ENCODE measurements around the gene WDR88. TPM values are rescaled to one million over a fixed set of nuclear protein-coding genes. Genes with fewer than 3 reads are reported as not detected.

The WDR88 gene
- total RNA-seq, 2 donors from 2014 or later: not detected

- Mint-ChIP-seq H3K27me3 (ENCODE audit: insufficient read depth) (no peaks in the 10 kb centered on the region), H3K4me1 (no peaks in the 10 kb centered on the region), H3K36me3 (ENCODE audit: low read depth) (peaks cover 49% of the 10 kb centered on the region), H3K9me3 (no peaks in the 10 kb centered on the region), H3K4me3 (no peak overlapping the region), H3K27ac (no peak overlapping the region)
- 95 to 98% methylated on average over 5 to 8 of the region's 8 CpGs for WGBS, 2 experiments (ENCODE audit: insufficient coverage in 1 of 2, insufficient read length in 1 of 2)
- Histone ChIP-seq H3K9ac (ENCODE audit: extremely low read depth, low read length, poor library complexity, severe bottlenecking) (no peak overlapping the region), H3K4me3 (ENCODE audit: low read length) (no peak overlapping the region), H3K4me1 (ENCODE audit: control insufficient read depth, insufficient read depth, low read length) (no peaks in the 10 kb centered on the region), H3K27ac (ENCODE audit: low read depth, low read length) (no peak overlapping the region), H3K27me3 (ENCODE audit: control insufficient read depth, insufficient read depth, low read length, poor library complexity, severe bottlenecking) (no peaks in the 10 kb centered on the region), H3K36me3 (ENCODE audit: control insufficient read depth, insufficient read depth, low read length) (peaks cover 50% of the 10 kb centered on the region), H3K9me3 (ENCODE audit: control insufficient read depth, low read length) (no peaks in the 10 kb centered on the region)
- no peak for DNase-seq
- no peak for TF ChIP-seq CTCF (conservative IDR thresholded peaks at IDR 0.05)
These were observed 14.4 kb upstream of the WDR88 start for GRCh38 chr19:33117501-33117900.

GRCh38 chr19:33118643-33119042, 13.3 kb upstream of the WDR88 start:
- no peaks in the 10 kb centered on the region for H3K4me1 Mint-ChIP-seq
- no peak overlapping the region for H3K4me3 Mint-ChIP-seq
- no peak overlapping the region for H3K27ac Mint-ChIP-seq
- H3K9me3 ChIP-seq (ENCODE audit: control insufficient read depth, low read length): no peaks in the 10 kb centered on the region
- no peaks in the 10 kb centered on the region for H3K27me3 Mint-ChIP-seq (ENCODE audit: insufficient read depth)
- H3K27me3 ChIP-seq (ENCODE audit: control insufficient read depth, insufficient read depth, low read length, poor library complexity, severe bottlenecking): no peaks in the 10 kb centered on the region
- no peak overlapping the region for H3K4me3 ChIP-seq (ENCODE audit: low read length)
- H3K36me3 ChIP-seq (ENCODE audit: control insufficient read depth, insufficient read depth, low read length): peaks cover 41% of the 10 kb centered on the region
- TF ChIP-seq CTCF (conservative IDR thresholded peaks at IDR 0.05): no peak
- no peaks in the 10 kb centered on the region for H3K4me1 ChIP-seq (ENCODE audit: control insufficient read depth, insufficient read depth, low read length)
- no peaks in the 10 kb centered on the region for H3K9me3 Mint-ChIP-seq
- H3K9ac ChIP-seq (ENCODE audit: extremely low read depth, low read length, poor library complexity, severe bottlenecking): no peak overlapping the region
- no peak overlapping the region for H3K27ac ChIP-seq (ENCODE audit: low read depth, low read length)
- peaks cover 42% of the 10 kb centered on the region for H3K36me3 Mint-ChIP-seq (ENCODE audit: low read depth)
- DNase-seq: no peak
- 88 to 91% methylated on average over 8 to 10 of the region's 10 CpGs for WGBS, 2 experiments (ENCODE audit: insufficient coverage in 1 of 2, insufficient read length in 1 of 2)

GRCh38 chr19:33124207-33125098, 7.5 kb upstream of the WDR88 start:
- Histone ChIP-seq H3K9me3 (ENCODE audit: control insufficient read depth, low read length) (no peaks in the 10 kb centered on the region), H3K27me3 (ENCODE audit: control insufficient read depth, insufficient read depth, low read length, poor library complexity, severe bottlenecking) (no peaks in the 10 kb centered on the region), H3K4me1 (ENCODE audit: control insufficient read depth, insufficient read depth, low read length) (no peaks in the 10 kb centered on the region), H3K27ac (ENCODE audit: low read depth, low read length) (peak overlapping the region; percentile 1), H3K9ac (ENCODE audit: extremely low read depth, low read length, poor library complexity, severe bottlenecking) (no peak overlapping the region), H3K4me3 (ENCODE audit: low read length) (no peak overlapping the region), H3K36me3 (ENCODE audit: control insufficient read depth, insufficient read depth, low read length) (peaks cover 26% of the 10 kb centered on the region)
- peak; percentile 82 for DNase-seq
- no peak for TF ChIP-seq CTCF (conservative IDR thresholded peaks at IDR 0.05)
- 72 to 92% methylated on average over 2 to 10 of the region's 10 CpGs for WGBS, 2 experiments (ENCODE audit: insufficient coverage in 1 of 2, insufficient read length in 1 of 2)
- Mint-ChIP-seq H3K4me3 (peak overlapping the region; percentile 16), H3K36me3 (ENCODE audit: low read depth) (peaks cover 26% of the 10 kb centered on the region), H3K4me1 (peaks cover 6% of the 10 kb centered on the region), H3K27ac (peak overlapping the region; percentile 62), H3K9me3 (no peaks in the 10 kb centered on the region), H3K27me3 (ENCODE audit: insufficient read depth) (no peaks in the 10 kb centered on the region)

Data from endodermal cell (in vitro differentiated cells).